ENCODE measurements around the gene TAS2R38.

GRCh38 chr7:141946796-141947195 is 26.8 kb downstream of the TAS2R38 start, which contains the start of gene CLEC5A:
- no peak for TF ChIP-seq CTCF (IDR thresholded peaks at IDR 0.05)
- no peak for TF ChIP-seq POLR2AphosphoS5 (IDR thresholded peaks at IDR 0.05)
- no peak for TF ChIP-seq POLR2A (IDR thresholded peaks at IDR 0.05)
